ENCODE results near the gene HSPD1.

- TF ChIP-seq CTCF (IDR thresholded peaks at IDR 0.05 in 4 of 5, conservative IDR thresholded peaks at IDR 0.05 in 1 of 5), result no peak
- TF ChIP-seq POLR2A (IDR thresholded peaks at IDR 0.05), result no peak
Measured at GRCh38 chr2:197477797-197478196, 21.8 kb downstream of the HSPD1 start.
